ENCODE measurements around the gene HSPB8.

The HSPB8 gene

DNA sequence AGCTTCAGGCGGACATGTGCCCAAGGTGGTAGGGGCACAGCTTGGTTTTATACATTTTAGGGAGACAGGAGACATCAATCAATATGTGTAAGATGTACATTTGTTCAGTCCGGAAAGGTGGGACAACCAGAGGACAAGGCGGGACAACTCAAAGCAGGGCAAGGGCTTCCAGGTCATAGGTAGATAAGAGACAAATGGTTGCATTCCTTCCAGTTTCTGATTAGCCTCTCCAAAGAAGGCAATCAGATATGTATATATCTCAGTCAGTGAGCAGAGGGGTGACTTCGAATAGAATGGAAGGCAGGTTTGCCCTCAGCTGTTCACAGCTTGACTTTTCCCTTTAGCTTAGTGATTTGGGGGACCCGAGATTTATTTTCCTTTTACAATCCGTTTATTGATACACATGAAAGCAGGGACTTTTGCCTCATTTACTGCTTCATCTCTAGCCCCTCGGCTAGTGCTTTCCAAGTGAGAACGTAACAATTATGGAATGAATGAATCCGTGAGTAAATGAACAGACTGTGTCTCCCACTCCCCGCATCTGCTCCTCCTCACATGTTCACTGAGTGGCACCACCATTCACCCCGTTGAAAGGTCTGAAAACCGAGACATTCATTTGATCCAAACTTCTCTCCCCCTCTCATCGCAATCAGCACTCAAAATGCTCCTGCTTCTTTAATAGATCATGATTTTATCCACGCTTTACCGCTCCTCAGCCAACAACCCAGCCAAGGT lies 6.9 kb upstream of the HSPB8 start:
- peaks cover 61% of the 10 kb centered on the region for H3K27me3 ChIP-seq (ENCODE audit: insufficient read depth, low read length)
- no peak overlapping the region for H3K27ac ChIP-seq (ENCODE audit: low read depth, low read length)
- no peak overlapping the region for H2AFZ ChIP-seq (ENCODE audit: low read length, unreplicated experiment)
- no peaks in the 10 kb centered on the region for H3K79me2 ChIP-seq (ENCODE audit: control insufficient read depth, insufficient read depth, low read length, unreplicated experiment)
- H3K4me1 ChIP-seq (ENCODE audit: control insufficient read depth, insufficient read depth, low read length, unreplicated experiment), result peaks cover 9% of the 10 kb centered on the region
- H3K36me3 ChIP-seq (ENCODE audit: insufficient read depth, low read length), result no peaks in the 10 kb centered on the region
- H3K4me3 ChIP-seq (ENCODE audit: low read depth, low read length), result no peak overlapping the region

DNA sequence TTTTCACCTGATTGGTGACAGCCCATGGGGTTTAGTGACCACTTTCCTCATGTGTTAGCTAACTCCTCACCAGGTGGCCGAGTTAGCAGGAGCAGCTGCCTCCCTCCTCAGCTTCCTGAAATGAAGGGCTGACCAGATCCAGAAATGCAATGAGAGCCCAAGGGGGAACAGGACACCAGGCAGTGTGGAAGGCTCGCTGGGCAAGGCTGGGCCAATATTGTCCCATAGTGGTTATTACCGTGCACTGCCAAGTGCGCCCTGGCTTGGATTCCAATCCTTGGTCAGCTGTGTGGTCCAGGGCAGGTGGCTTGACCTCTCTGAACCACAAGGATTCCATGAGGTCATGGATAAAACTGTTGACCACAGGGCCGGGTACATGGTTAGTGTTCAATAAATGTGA lies 3.6 kb upstream of the HSPB8 start:
- H3K4me1 ChIP-seq (ENCODE audit: control insufficient read depth, insufficient read depth, low read length, unreplicated experiment), result peaks cover 20% of the 10 kb centered on the region
- peaks cover 6% of the 10 kb centered on the region for H3K79me2 ChIP-seq (ENCODE audit: control insufficient read depth, insufficient read depth, low read length, unreplicated experiment)
- H3K4me3 ChIP-seq (ENCODE audit: low read depth, low read length), result no peak overlapping the region
- H2AFZ ChIP-seq (ENCODE audit: low read length, unreplicated experiment), result no peak overlapping the region
- peaks cover 31% of the 10 kb centered on the region for H3K27me3 ChIP-seq (ENCODE audit: insufficient read depth, low read length)
- no peak overlapping the region for H3K27ac ChIP-seq (ENCODE audit: low read depth, low read length)
- no peaks in the 10 kb centered on the region for H3K36me3 ChIP-seq (ENCODE audit: insufficient read depth, low read length)

DNA sequence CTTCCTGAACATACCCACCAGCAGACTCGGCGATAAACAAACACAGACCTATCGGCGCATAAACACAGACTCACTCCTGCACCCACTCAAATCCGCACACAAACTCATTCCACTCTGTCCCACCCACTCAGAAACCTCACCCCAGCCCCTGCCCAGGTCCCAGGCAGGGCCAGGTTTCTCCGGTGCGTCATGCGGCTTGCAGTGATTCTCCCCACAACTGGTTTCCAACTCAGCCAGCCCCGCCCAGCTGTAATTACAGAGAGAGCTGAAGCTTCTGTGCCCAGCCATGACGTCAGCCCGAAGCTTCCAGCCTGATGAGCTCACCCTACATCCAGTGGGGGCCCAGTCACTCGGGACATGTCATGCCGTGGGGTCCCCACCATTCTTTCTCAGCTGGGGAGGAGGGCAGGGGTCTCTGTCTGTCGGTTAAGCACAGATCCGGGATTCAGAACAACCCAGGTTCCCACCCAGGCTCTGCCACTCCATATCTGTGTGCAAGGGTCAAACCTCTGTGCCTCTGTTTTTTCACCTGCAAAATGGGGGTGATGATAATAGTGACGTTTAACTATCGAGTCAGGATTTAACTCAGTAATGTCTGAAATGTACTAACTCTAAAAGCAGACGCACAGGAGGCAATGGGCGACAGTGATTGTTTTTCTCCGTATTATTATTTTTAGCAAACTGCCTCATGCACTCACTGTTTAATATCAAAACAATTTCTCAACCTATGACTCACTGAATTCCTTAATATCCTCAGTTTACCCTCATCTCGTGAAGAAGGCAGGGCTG lies 2.3 kb upstream of the HSPB8 start:
- Histone ChIP-seq H3K27me3 (ENCODE audit: insufficient read depth, low read length) (peaks cover 22% of the 10 kb centered on the region), H3K27ac (ENCODE audit: low read depth, low read length) (peak overlapping the region; percentile 58), H2AFZ (ENCODE audit: low read length, unreplicated experiment) (peak overlapping the region; percentile 78), H3K4me3 (ENCODE audit: low read depth, low read length) (peak overlapping the region; percentile 57), H3K79me2 (ENCODE audit: control insufficient read depth, insufficient read depth, low read length, unreplicated experiment) (peaks cover 20% of the 10 kb centered on the region), H3K4me1 (ENCODE audit: control insufficient read depth, insufficient read depth, low read length, unreplicated experiment) (peaks cover 25% of the 10 kb centered on the region), H3K36me3 (ENCODE audit: insufficient read depth, low read length) (no peaks in the 10 kb centered on the region)

DNA sequence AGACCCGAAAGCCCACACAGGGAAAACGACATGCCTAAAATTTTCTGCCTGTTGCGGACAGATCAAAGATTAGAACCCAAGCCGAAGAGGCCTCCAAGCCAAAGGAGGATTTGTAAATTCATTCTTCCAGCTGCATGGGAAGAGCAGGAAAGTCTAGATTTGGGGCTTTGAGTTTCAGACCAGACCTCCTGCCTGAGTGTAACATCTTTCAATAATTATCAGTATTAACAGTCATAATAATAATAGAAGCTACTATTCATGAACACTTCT lies 1.7 kb upstream of the HSPB8 start:
- peaks cover 25% of the 10 kb centered on the region for H3K79me2 ChIP-seq (ENCODE audit: control insufficient read depth, insufficient read depth, low read length, unreplicated experiment)
- peaks cover 25% of the 10 kb centered on the region for H3K4me1 ChIP-seq (ENCODE audit: control insufficient read depth, insufficient read depth, low read length, unreplicated experiment)
- no peak overlapping the region for H2AFZ ChIP-seq (ENCODE audit: low read length, unreplicated experiment)
- H3K4me3 ChIP-seq (ENCODE audit: low read depth, low read length), result no peak overlapping the region; the same call in 1 of the 2 replicates
- H3K27me3 ChIP-seq (ENCODE audit: insufficient read depth, low read length), result peaks cover 17% of the 10 kb centered on the region
- no peaks in the 10 kb centered on the region for H3K36me3 ChIP-seq (ENCODE audit: insufficient read depth, low read length)
- H3K27ac ChIP-seq (ENCODE audit: low read depth, low read length), result peak overlapping the region; percentile 58

DNA sequence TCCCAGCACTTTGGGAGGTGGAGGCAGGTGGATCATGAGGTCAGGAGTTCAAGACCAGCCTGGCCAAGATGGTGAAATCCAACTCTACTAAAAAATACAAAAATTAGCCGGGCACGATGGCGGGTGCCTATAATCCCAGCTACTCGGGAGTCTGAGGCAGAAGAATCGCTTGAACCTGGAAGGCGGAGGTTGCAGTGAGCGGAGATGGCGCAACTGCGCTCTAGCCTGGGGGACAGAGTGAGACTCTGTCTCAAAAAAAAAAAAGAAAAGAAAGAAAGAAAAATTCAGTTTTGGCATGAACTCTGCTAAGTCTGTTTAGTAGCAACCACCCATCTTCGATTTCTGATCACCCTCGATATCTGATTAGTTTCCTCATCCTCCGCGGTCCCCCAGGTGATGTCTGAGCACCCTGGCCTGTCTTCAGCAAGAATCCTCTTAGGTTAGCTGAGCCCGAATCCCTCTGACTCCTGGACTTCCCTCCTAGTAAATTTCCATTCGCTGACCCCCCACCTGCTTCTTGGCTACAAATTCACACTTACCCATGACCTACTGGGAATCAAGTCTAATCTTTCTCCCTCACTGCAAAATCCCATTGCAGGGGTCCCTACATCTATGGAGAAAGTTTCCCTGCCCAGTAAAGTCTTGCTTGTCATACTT lies 879 bp upstream of the HSPB8 start:
- H3K4me3 ChIP-seq (ENCODE audit: low read depth, low read length), result no peak overlapping the region
- H3K4me1 ChIP-seq (ENCODE audit: control insufficient read depth, insufficient read depth, low read length, unreplicated experiment), result peaks cover 26% of the 10 kb centered on the region
- peak overlapping the region; percentile 27; the same call in 1 of the 2 replicates for H3K27ac ChIP-seq (ENCODE audit: low read depth, low read length)

DNA sequence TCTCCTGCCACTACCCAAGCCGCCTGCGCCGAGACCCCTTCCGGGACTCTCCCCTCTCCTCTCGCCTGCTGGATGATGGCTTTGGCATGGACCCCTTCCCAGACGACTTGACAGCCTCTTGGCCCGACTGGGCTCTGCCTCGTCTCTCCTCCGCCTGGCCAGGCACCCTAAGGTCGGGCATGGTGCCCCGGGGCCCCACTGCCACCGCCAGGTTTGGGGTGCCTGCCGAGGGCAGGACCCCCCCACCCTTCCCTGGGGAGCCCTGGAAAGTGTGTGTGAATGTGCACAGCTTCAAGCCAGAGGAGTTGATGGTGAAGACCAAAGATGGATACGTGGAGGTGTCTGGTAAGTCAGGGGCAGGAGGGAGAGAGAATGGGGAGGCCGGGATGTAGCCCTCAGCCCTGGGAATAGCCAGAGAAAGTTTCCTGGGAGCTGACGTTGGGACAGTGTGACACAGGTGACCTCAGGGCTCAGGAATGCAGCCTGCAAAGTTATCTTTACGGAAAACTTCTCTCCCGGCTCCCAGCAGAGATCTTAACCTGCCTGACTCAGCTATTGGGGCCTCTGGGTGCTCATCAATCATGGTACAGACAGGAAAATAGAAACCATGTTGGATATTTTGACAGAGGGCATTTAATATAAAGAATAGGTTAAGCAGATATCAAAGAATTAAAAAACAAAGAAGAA lies 747 bp downstream of the HSPB8 start:
- Histone ChIP-seq H3K27me3 (ENCODE audit: insufficient read depth, low read length) (no peaks in the 10 kb centered on the region), H2AFZ (ENCODE audit: low read length, unreplicated experiment) (peak overlapping the region; percentile 23), H3K4me1 (ENCODE audit: control insufficient read depth, insufficient read depth, low read length, unreplicated experiment) (peaks cover 34% of the 10 kb centered on the region), H3K79me2 (ENCODE audit: control insufficient read depth, insufficient read depth, low read length, unreplicated experiment) (peaks cover 42% of the 10 kb centered on the region), H3K36me3 (ENCODE audit: insufficient read depth, low read length) (no peaks in the 10 kb centered on the region), H3K27ac (ENCODE audit: low read depth, low read length) (peak overlapping the region; percentile 82), H3K4me3 (ENCODE audit: low read depth, low read length) (peak overlapping the region; percentile 91)

More for the DNA sequence above, 879 bp upstream of the HSPB8 start:
- Histone ChIP-seq H2AFZ (ENCODE audit: low read length, unreplicated experiment) (no peak overlapping the region), H3K36me3 (ENCODE audit: insufficient read depth, low read length) (no peaks in the 10 kb centered on the region), H3K27me3 (ENCODE audit: insufficient read depth, low read length) (peaks cover 9% of the 10 kb centered on the region; the same call in 1 of the 2 replicates), H3K79me2 (ENCODE audit: control insufficient read depth, insufficient read depth, low read length, unreplicated experiment) (peaks cover 32% of the 10 kb centered on the region)

DNA sequence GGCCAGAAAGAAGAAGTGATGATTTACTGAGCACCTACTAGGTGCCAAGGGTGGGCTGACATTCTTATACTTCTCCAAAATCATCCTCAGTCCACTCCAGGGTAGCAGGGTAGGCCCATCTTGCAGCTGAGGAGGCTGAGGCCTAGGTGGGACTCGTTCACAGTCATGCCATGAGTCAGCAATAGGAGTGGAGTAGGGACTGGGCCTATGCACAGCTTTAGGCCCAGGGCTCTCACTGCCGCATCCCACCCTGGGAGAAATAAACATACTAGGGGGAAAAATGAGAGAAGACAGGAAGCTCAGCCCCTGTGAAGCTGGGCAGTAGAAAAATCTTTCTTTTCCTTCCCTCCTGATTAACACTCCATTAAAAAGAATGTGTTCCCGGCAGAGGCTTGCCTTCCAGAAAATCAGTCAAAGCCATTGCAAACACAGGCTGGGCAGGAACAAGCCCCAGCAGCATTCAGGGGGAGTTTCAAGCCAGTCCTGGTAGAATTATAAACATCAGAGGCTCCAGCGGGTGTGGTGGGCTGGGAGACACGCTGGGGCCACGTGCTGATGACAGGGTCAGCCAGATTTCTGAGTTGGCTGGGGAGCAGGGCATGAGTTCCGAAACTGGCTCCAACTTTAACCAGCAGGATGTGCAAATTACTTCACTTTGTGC lies 1.8 kb downstream of the HSPB8 start:
- Histone ChIP-seq H3K79me2 (ENCODE audit: control insufficient read depth, insufficient read depth, low read length, unreplicated experiment) (peaks cover 42% of the 10 kb centered on the region), H3K4me1 (ENCODE audit: control insufficient read depth, insufficient read depth, low read length, unreplicated experiment) (peaks cover 34% of the 10 kb centered on the region), H3K27ac (ENCODE audit: low read depth, low read length) (peak overlapping the region; percentile 82), H3K4me3 (ENCODE audit: low read depth, low read length) (peak overlapping the region; percentile 91), H2AFZ (ENCODE audit: low read length, unreplicated experiment) (peak overlapping the region; percentile 23), H3K36me3 (ENCODE audit: insufficient read depth, low read length) (no peaks in the 10 kb centered on the region), H3K27me3 (ENCODE audit: insufficient read depth, low read length) (no peaks in the 10 kb centered on the region)

DNA sequence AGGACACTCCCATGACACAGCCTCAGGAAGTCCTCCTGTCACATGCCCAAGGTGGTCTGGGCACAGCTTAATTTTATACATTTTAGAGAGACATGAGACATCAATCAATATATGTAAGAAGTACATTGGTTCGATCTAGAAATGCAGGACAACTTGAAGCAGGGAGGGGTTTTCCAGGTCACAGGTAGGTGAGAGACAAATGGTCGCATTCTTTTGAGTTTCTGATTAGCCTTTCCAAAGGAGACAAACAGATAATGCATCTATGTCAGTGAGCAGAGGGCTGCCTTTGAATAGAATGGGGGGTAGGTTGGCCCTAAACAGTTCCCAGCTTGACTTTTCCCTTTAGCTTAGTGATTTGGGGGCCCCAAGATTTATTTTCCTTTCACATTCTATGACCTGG lies 2.5 kb downstream of the HSPB8 start:
- H3K27me3 ChIP-seq (ENCODE audit: insufficient read depth, low read length), result no peaks in the 10 kb centered on the region
- peak overlapping the region; percentile 91 for H3K4me3 ChIP-seq (ENCODE audit: low read depth, low read length)
- H2AFZ ChIP-seq (ENCODE audit: low read length, unreplicated experiment), result no peak overlapping the region
- H3K79me2 ChIP-seq (ENCODE audit: control insufficient read depth, insufficient read depth, low read length, unreplicated experiment), result peaks cover 42% of the 10 kb centered on the region
- no peaks in the 10 kb centered on the region for H3K36me3 ChIP-seq (ENCODE audit: insufficient read depth, low read length)
- H3K27ac ChIP-seq (ENCODE audit: low read depth, low read length), result peak overlapping the region; percentile 82
- peaks cover 31% of the 10 kb centered on the region for H3K4me1 ChIP-seq (ENCODE audit: control insufficient read depth, insufficient read depth, low read length, unreplicated experiment)

DNA sequence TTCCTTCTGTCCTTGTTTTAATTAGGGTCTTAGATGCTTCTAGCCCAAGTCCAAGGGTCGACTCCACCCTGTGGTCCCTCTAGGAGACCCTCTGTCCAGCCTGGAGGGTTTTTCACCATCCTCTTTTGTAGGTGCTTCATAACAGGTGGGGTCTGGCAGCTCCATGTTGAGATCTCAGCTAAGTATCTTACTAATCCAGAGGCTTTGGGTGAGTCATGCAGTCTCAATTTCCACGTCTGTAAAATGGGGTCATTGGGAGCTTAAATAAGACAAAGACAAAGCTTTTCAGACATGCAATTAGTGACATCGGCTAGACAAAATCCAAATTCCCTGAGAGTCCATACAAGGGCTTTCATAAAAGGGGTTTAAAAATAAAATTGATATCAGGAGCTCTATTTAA lies 3.2 kb downstream of the HSPB8 start:
- no peaks in the 10 kb centered on the region for H3K36me3 ChIP-seq (ENCODE audit: insufficient read depth, low read length)
- H3K79me2 ChIP-seq (ENCODE audit: control insufficient read depth, insufficient read depth, low read length, unreplicated experiment), result peaks cover 42% of the 10 kb centered on the region
- no peak overlapping the region for H2AFZ ChIP-seq (ENCODE audit: low read length, unreplicated experiment)
- H3K27ac ChIP-seq (ENCODE audit: low read depth, low read length), result no peak overlapping the region
- peaks cover 25% of the 10 kb centered on the region for H3K4me1 ChIP-seq (ENCODE audit: control insufficient read depth, insufficient read depth, low read length, unreplicated experiment)
- no peaks in the 10 kb centered on the region for H3K27me3 ChIP-seq (ENCODE audit: insufficient read depth, low read length)
- H3K4me3 ChIP-seq (ENCODE audit: low read depth, low read length), result peak overlapping the region; percentile 91; the same call in 1 of the 2 replicates

Measured in ACC112 (cell line).